Measurements from ENCODE around the gene LGALS13.

DNA sequence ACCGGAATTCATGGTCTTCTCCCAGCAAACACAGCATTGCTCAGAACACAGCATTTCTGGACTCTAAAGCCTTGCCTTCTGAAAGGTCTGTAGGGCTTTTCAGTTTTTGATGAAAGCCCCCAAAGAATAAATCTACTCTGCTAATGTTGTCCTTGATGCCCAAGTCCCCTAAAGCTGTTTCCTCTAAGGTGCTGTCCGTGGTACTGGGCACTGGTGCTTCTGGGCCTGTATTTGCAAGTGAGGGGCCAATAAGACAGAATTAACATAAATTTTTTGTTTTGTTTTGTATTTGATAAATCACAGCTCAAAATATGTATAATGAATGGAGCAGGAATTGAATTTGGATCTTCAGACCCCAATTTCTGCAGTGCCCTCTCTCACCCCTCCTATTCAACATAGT lies 12.1 kb upstream of the LGALS13 start:
- no peak for TF ChIP-seq POLR2A (IDR thresholded peaks at IDR 0.05; ENCODE audit: low read depth, low read length)
- TF ChIP-seq TAF1 (IDR thresholded peaks at IDR 0.05; ENCODE audit: low read depth, low read length): no peak
- TF ChIP-seq POLR2AphosphoS5 (IDR thresholded peaks at IDR 0.05; ENCODE audit: low read depth, low read length): no peak
- TF ChIP-seq SPI1 (IDR thresholded peaks at IDR 0.05; ENCODE audit: low read depth, low read length): no peak
- TF ChIP-seq PAX5 (IDR thresholded peaks at IDR 0.05; ENCODE audit: insufficient read depth, low read length, severe bottlenecking): no peak

Measured in GM12891 (cell line).